Gastrocnemius medialis (tissue), 4 donors: Measurements from ENCODE around the gene SLC9B2. TPM values are rescaled to one million over a fixed set of nuclear protein-coding genes. Genes with fewer than 3 reads are reported as not detected.

Experiments used
- ATAC-seq, 2 donors: fragments of 150-250 bp; one replicate each; pipeline ENCODE4 v1.9.1; 2016
- DNase-seq, 2 donors: peaks; one replicate each; pipeline ENCODE4 v3.0.0-alpha.2; 2019
- H3K27ac ChIP-seq, 4 donors: fragments of 200-600 bp; sonication (generic); 1 replicate in 1 of 4; 2 replicates in 3 of 4; pipeline ENCODE4 v1.5.1; 2016 to 2018; ENCODE audit warnings: mild to moderate bottlenecking in 2 of 4, moderate library complexity in 1 of 4
- H3K27me3 ChIP-seq, 3 donors: fragments of 200-600 bp; sonication (generic) in 2 of 3; 1 replicate in 1 of 3; 2 replicates in 2 of 3; pipeline versions ENCODE4 v1.5.1 to v1.6.0; 2016 to 2019; ENCODE audit warnings: mild to moderate bottlenecking in 1 of 3, moderate library complexity in 1 of 3
- H3K36me3 ChIP-seq, 2 donors: fragments of 200-600 bp; sonication (generic) in 1 of 2; one replicate each; pipeline ENCODE4 v1.5.1; 2017 to 2018
- H3K4me1 ChIP-seq, 2 donors: fragments of 200-600 bp; sonication (generic) in 1 of 2; one replicate each; pipeline ENCODE4 v1.5.1; 2016 to 2017; ENCODE audit warnings: mild to moderate bottlenecking in 2 of 2
- H3K4me3 ChIP-seq, 4 donors: fragments of 200-600 bp; sonication (generic) in 3 of 4; 1 replicate in 1 of 4; 2 replicates in 3 of 4; pipeline ENCODE4 v1.5.1; 2016 to 2019; ENCODE audit warnings: mild to moderate bottlenecking in 2 of 4
- H3K9me3 ChIP-seq, 3 donors: fragments of 200-600 bp; sonication (generic) in 2 of 3; 1 replicate in 1 of 3; 2 replicates in 2 of 3; pipeline ENCODE4 v1.5.1; 2016 to 2019
- POLR2A ChIP-seq, 2 donors: fragments of 450-650 bp; IDR thresholded peaks; one replicate each; pipeline ENCODE4 v1.6.1; 2017; ENCODE audit warnings: antibody characterized with exemption in 2 of 2, mild to moderate bottlenecking in 2 of 2, moderate library complexity in 2 of 2
- in situ Hi-C, 4 donors: fragments of 200-750 bp; cut with MboI; loops; one replicate each; pipeline versions ENCODE4 v1.15.0 to v1.8.0; 2017; ENCODE audit warnings: low sequenced_read_pairs in 4 of 4
- intact Hi-C: fragments of 100-400 bp; cut with DNase I; formaldehyde crosslinking; loops from one replicate; pipeline ENCODE4 v1.15.1; 2023; ENCODE audit warnings: low total_unique reads
- total RNA-seq, 4 donors: library from RNA; depleted of rRNA; stranded (reverse); fragments of >200 nt; gene quantifications; one replicate each; pipeline versions ENCODE4 v1.1.0 to v1.2.3, GENCODE V29; 2016
- TF ChIP-seq, protein P1 (sequence below), 5 experiments: fragments of 450-650 bp in 3 of 5; fragments of 200-600 bp in 2 of 5; sonication (generic) in 2 of 5; IDR thresholded peaks in 4 of 5; conservative IDR thresholded peaks in 1 of 5; 1 replicate in 4 of 5; 2 replicates in 1 of 5; pipeline ENCODE4 v1.5.1; 2016 to 2019; ENCODE audit warnings: antibody characterized with exemption in 5 of 5, mild to moderate bottlenecking in 3 of 5, moderate library complexity in 3 of 5

Gene SLC9B2
- total RNA-seq, 4 donors from 2014 or later, result 2.0 to 6.1 (median 2.3) TPM

DNA sequence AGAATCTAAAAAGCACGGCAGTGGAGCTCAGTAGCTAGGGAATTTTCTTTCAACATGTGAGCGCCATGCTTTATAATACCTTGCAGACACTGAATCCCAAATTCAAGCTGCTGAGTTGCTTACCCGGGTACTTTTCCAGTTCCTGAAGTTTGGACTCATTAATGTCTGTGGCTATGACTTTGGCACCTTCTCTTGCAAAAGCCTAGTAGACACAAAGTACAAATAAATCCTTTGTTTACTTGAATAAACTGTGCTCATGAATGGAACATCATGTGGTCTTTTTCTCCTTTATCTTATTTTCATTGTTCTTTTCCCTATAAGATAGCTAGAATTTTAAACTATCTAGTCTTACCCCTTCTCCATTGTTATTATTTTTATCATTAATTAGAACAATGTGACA is 18.5 kb upstream of the SLC9B2 start:
- ATAC-seq, result no peak

GRCh38 chr4:103092245-103092644 is 15.7 kb upstream of the SLC9B2 start:
- no peak for ATAC-seq
- DNase-seq, result no peak
- intact Hi-C loops, result no loop called here
- Histone ChIP-seq H3K36me3 (peaks cover 0 to 40% of the 10 kb centered on the region in 2 donors), H3K4me3 (no peak overlapping the region), H3K4me1 (peaks cover 2 to 3% of the 10 kb centered on the region in 2 donors), H3K27ac (no peak overlapping the region), H3K27me3 (no peaks in the 10 kb centered on the region), H3K9me3 (no peaks in the 10 kb centered on the region)
- TF ChIP-seq, protein P1, sequence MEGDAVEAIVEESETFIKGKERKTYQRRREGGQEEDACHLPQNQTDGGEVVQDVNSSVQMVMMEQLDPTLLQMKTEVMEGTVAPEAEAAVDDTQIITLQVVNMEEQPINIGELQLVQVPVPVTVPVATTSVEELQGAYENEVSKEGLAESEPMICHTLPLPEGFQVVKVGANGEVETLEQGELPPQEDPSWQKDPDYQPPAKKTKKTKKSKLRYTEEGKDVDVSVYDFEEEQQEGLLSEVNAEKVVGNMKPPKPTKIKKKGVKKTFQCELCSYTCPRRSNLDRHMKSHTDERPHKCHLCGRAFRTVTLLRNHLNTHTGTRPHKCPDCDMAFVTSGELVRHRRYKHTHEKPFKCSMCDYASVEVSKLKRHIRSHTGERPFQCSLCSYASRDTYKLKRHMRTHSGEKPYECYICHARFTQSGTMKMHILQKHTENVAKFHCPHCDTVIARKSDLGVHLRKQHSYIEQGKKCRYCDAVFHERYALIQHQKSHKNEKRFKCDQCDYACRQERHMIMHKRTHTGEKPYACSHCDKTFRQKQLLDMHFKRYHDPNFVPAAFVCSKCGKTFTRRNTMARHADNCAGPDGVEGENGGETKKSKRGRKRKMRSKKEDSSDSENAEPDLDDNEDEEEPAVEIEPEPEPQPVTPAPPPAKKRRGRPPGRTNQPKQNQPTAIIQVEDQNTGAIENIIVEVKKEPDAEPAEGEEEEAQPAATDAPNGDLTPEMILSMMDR (IDR thresholded peaks at IDR 0.05 in 4 of 5, conservative IDR thresholded peaks at IDR 0.05 in 1 of 5), result no peak
- TF ChIP-seq POLR2A (IDR thresholded peaks at IDR 0.05), result no peak
- in situ Hi-C loops, result loop anchor here in 3 of 4 donors (10.0 kb wide), 4 partner anchors 47 to 657 kb away; no protein-coding TSS in a partner anchor

More for the DNA sequence above, 18.5 kb upstream of the SLC9B2 start:
- DNase-seq, result no peak
- Histone ChIP-seq H3K9me3 (no peaks in the 10 kb centered on the region), H3K4me1 (peaks cover 14 to 19% of the 10 kb centered on the region in 2 donors), H3K27ac (no peak overlapping the region), H3K36me3 (peaks cover 0 to 12% of the 10 kb centered on the region in 2 donors), H3K4me3 (no peak overlapping the region), H3K27me3 (no peaks in the 10 kb centered on the region)
- intact Hi-C loops (loop anchor here (5.0 kb wide), 4 partner anchors 228 to 648 kb away; partner anchors contain the start of genes CISD2, NFKB1 and UBE2D3), in situ Hi-C loops (loop anchor here in 3 of 4 donors (10.0 kb wide), 4 partner anchors 50 to 660 kb away; no protein-coding TSS in a partner anchor)
- TF ChIP-seq, protein P1 (IDR thresholded peaks at IDR 0.05 in 4 of 5, conservative IDR thresholded peaks at IDR 0.05 in 1 of 5), result no peak
- no peak for TF ChIP-seq POLR2A (IDR thresholded peaks at IDR 0.05)

- peak in 1 of 2 donors; percentile 27 for ATAC-seq
Observed at GRCh38 chr4:103091601-103092223, 15.2 kb upstream of the SLC9B2 start.

DNA sequence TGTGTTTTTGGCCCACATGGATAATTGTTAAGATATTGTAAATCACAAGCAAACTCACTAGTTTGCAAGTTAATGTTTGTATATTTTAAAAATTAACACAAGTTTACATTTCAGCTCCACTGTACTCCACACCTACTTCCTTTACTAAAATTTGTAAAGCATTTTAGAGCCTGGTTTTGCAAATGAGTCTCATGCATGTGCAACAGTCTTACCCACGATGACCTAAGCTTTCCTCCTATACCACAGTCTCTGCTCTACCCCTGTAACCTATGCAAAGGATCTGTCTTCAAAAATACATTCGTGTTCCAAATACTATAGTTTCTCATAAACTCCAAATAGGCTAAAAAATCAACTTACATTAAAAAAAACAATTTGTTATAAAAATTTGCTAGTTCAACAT is 12.9 kb upstream of the SLC9B2 start:
- no peaks in the 10 kb centered on the region for H3K27me3 ChIP-seq
- H3K4me3 ChIP-seq, result no peak overlapping the region
- ATAC-seq, result no peak
- DNase-seq, result no peak
- H3K4me1 ChIP-seq, result no peaks in the 10 kb centered on the region
- in situ Hi-C loops (no loop called here), intact Hi-C loops (no loop called here)
- no peak overlapping the region for H3K27ac ChIP-seq
- peaks cover 0 to 67% of the 10 kb centered on the region in 2 donors for H3K36me3 ChIP-seq
- TF ChIP-seq, protein P1 (IDR thresholded peaks at IDR 0.05 in 4 of 5, conservative IDR thresholded peaks at IDR 0.05 in 1 of 5), result no peak
- no peak for TF ChIP-seq POLR2A (IDR thresholded peaks at IDR 0.05)
- no peaks in the 10 kb centered on the region for H3K9me3 ChIP-seq

More at GRCh38 chr4:103091601-103092223, 15.2 kb upstream of the SLC9B2 start:
- Histone ChIP-seq H3K4me3 (no peak overlapping the region), H3K36me3 (peaks cover 0 to 45% of the 10 kb centered on the region in 2 donors), H3K27me3 (no peaks in the 10 kb centered on the region), H3K4me1 (peaks cover 2 to 3% of the 10 kb centered on the region in 2 donors), H3K27ac (no peak overlapping the region), H3K9me3 (no peaks in the 10 kb centered on the region)
- TF ChIP-seq, protein P1 (IDR thresholded peaks at IDR 0.05 in 4 of 5, conservative IDR thresholded peaks at IDR 0.05 in 1 of 5), result peak in 3 of 5 experiments; percentile 41 to 49 (median 46)
- no peak for TF ChIP-seq POLR2A (IDR thresholded peaks at IDR 0.05)
- in situ Hi-C loops, result loop anchor here in 3 of 4 donors (10.0 kb wide), 4 partner anchors 47 to 657 kb away; no protein-coding TSS in a partner anchor
- intact Hi-C loops, result no loop called here
- DNase-seq, result no peak
